ENCODE measurements around the gene TNFRSF13B. TPM values are rescaled to one million over a fixed set of nuclear protein-coding genes. Genes with fewer than 3 reads are reported as not detected.

The TNFRSF13B gene
- total RNA-seq, 6 donors from 2014 or later, result 0.57 to 6.3 (median 2.1) TPM; not detected in 1

GRCh38 chr17:16917671-16918394 is 54.1 kb downstream of the TNFRSF13B start:
- H3K4me1 ChIP-seq, result peaks cover 0 to 11% (median 0%) of the 10 kb centered on the region in 4 donors
- 65 to 78% methylated on average over 7 of the region's 7 CpGs for WGBS, 2 donors
- H3K4me3 ChIP-seq, result no peak overlapping the region
- no peaks in the 10 kb centered on the region for H3K27me3 ChIP-seq
- ATAC-seq (ENCODE audit: low FRiP score in 2 of 2) (peak in 1 of 2 donors; percentile 44), DNase-seq (peak in 1 of 2 donors; percentile 76)
- H3K36me3 ChIP-seq, result no peaks in the 10 kb centered on the region
- TF ChIP-seq POLR2A (IDR thresholded peaks at IDR 0.05) (no peak), EP300 (IDR thresholded peaks at IDR 0.05) (no peak), POLR2AphosphoS5 (IDR thresholded peaks at IDR 0.05) (no peak)
- TF ChIP-seq, protein P1, sequence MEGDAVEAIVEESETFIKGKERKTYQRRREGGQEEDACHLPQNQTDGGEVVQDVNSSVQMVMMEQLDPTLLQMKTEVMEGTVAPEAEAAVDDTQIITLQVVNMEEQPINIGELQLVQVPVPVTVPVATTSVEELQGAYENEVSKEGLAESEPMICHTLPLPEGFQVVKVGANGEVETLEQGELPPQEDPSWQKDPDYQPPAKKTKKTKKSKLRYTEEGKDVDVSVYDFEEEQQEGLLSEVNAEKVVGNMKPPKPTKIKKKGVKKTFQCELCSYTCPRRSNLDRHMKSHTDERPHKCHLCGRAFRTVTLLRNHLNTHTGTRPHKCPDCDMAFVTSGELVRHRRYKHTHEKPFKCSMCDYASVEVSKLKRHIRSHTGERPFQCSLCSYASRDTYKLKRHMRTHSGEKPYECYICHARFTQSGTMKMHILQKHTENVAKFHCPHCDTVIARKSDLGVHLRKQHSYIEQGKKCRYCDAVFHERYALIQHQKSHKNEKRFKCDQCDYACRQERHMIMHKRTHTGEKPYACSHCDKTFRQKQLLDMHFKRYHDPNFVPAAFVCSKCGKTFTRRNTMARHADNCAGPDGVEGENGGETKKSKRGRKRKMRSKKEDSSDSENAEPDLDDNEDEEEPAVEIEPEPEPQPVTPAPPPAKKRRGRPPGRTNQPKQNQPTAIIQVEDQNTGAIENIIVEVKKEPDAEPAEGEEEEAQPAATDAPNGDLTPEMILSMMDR (IDR thresholded peaks at IDR 0.05), result no peak
- H3K9me3 ChIP-seq, result no peaks in the 10 kb centered on the region
- no peak overlapping the region for H3K27ac ChIP-seq

DNA sequence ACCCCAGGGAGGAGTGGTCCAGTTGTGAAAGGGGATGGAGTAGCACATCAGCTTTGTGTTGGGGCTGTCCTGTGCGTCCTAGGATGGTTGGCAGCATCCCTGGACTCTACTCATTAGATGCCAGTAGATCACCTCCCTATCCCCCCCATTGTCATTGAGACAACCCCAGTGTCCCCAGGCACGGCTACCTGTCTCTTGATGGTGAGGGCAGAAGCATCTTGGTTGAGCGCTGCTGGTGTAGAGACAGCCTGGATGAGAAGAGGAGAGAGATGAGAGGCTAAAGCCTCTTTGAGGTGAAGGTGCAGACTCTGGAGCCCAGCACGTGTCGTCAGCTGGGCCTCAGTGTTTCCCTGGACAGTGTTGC is 55.4 kb downstream of the TNFRSF13B start:
- peaks cover 0 to 9% (median 0%) of the 10 kb centered on the region in 4 donors for H3K4me1 ChIP-seq
- WGBS, 2 donors, result 89 to 93% methylated on average over 5 of the region's 5 CpGs
- no peak overlapping the region for H3K27ac ChIP-seq
- no peak for TF ChIP-seq POLR2A (IDR thresholded peaks at IDR 0.05)
- TF ChIP-seq POLR2AphosphoS5 (IDR thresholded peaks at IDR 0.05), result no peak
- TF ChIP-seq, protein P1 (IDR thresholded peaks at IDR 0.05), result no peak
- TF ChIP-seq EP300 (IDR thresholded peaks at IDR 0.05), result no peak
- DNase-seq, result no peak
- H3K9me3 ChIP-seq, result no peaks in the 10 kb centered on the region
- H3K36me3 ChIP-seq, result no peaks in the 10 kb centered on the region
- no peak overlapping the region for H3K4me3 ChIP-seq
- no peak for ATAC-seq (ENCODE audit: low FRiP score in 2 of 2)
- no peaks in the 10 kb centered on the region for H3K27me3 ChIP-seq

- H3K4me1 ChIP-seq, result peaks cover 0 to 9% (median 0%) of the 10 kb centered on the region in 4 donors
- H3K27me3 ChIP-seq, result no peaks in the 10 kb centered on the region
- no peaks in the 10 kb centered on the region for H3K36me3 ChIP-seq
- no peaks in the 10 kb centered on the region for H3K9me3 ChIP-seq
- 41 to 71% methylated on average over 6 to 8 of the region's 11 CpGs for WGBS, 2 donors
- H3K4me3 ChIP-seq, result no peak overlapping the region
- ATAC-seq (ENCODE audit: low FRiP score in 2 of 2) (peak in 1 of 2 donors; percentile 58), DNase-seq (peak; percentile 27 to 64)
- no peak overlapping the region for H3K27ac ChIP-seq
- TF ChIP-seq, protein P1 (IDR thresholded peaks at IDR 0.05), result peak in 3 of 6 experiments; percentile 8 to 29 (median 15)
- TF ChIP-seq EP300 (IDR thresholded peaks at IDR 0.05) (no peak), POLR2AphosphoS5 (IDR thresholded peaks at IDR 0.05) (no peak)
These were observed 56.0 kb downstream of the TNFRSF13B start for GRCh38 chr17:16915752-16916556.

DNA sequence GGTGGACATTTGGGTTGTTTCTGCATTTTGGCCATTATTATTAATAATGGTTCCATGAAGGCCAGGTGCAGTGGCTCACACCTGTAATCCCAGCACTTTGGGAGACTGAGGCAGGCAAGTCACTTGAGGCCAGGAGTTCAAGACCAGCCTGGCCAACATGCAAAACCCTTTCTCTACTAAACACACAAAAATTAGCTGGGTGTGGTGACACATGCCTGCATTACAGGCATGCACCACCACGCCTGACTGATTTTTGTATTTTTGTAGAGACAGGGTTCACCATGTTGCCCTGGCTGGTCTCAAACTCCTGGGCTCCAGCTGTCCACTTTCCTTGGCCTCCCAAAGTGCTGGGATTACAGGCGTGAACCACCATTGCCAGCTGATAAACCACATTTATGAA is 58.5 kb downstream of the TNFRSF13B start:
- Histone ChIP-seq H3K27me3 (no peaks in the 10 kb centered on the region), H3K27ac (no peak overlapping the region), H3K9me3 (no peaks in the 10 kb centered on the region), H3K36me3 (no peaks in the 10 kb centered on the region), H3K4me3 (no peak overlapping the region), H3K4me1 (peaks cover 0 to 8% (median 0%) of the 10 kb centered on the region in 4 donors)
- ATAC-seq (ENCODE audit: low FRiP score in 2 of 2) (no peak), DNase-seq (no peak)
- TF ChIP-seq POLR2A (IDR thresholded peaks at IDR 0.05) (no peak), POLR2AphosphoS5 (IDR thresholded peaks at IDR 0.05) (no peak), EP300 (IDR thresholded peaks at IDR 0.05) (no peak)
- TF ChIP-seq, protein P1 (IDR thresholded peaks at IDR 0.05), result no peak
- WGBS, 2 donors, result 85 to 90% methylated on average over 2 of the region's 2 CpGs
